HG03103 (cell line): ENCODE results near the gene OCA2.
"Not testable (repeated sequence)": the region's sequence is repeated elsewhere in the genome, so short reads cannot be mapped to it uniquely, and the experiment has no call there.

Source experiments
- ATAC-seq: cut with Tn5 transposase; IDR thresholded peaks from one replicate; pipeline ENCODE4 v1.9.1; 2021; ENCODE audit warnings: low read depth; ENCODE audit not compliant: unreplicated experiment

OCA2 gene

DNA sequence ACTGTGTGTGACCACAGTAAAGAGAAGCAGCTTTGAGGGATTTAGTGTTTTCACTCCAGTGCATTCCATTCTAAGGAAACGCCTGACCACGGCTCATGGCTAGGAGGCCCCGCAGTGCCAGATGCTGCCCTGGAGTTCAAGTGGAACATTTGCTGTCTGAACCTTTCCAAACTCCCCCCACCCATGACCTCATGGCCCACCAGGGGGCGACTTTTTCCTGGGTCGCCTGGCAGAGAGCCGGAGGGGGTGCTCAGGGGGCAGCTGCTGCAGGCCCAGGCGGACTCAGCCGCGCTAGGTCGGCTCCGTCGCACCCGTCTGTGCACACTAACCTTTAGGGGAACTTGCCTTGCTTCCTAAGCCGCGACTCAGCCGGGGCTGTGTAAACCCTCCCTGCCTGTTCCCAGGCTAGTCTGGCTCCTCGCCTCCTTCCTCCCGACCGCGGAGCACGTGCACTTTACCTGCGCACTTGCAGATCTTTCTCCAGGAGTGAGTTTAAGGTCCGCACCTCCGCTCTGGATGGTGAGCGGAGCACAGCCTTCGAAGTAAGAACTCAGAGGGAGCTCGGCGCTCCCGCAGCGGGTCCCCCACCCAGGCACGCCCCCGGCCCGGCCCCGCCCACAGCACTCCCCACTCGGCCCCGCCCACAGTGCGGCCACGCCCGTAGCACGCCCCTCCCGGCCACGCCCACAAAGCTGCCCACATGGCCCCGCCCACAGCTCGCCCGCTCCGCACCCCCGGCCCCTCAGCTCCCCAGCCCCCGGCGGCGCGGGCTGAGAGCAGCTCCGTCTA lies at the start of gene OCA2:
TSS of gene OCA2 (minus strand) at position 550 of the 789 bp plus-strand sequence. CDS start 17,441 bp downstream, outside the sequence.
- ATAC-seq = no peak

DNA sequence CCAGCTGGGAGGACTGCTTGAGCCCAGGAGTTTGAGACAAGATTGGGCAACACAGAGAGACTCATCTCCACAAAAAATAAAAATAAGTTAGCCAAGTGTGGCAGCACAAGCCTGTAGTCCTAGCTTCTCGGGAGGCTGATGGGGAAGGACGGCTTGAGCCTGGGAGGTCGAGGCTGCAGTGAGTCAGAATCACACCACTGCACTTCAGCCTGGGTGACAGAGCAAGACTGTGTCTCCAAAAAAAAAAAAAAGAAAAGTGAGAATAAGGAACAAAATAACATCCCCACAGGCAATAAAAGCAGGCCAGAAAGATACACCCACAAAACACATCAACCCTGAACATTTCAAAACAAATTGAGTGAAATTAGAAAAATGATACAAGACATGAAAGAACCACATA lies 48.7 kb upstream of the OCA2 start:
- no peak for ATAC-seq

DNA sequence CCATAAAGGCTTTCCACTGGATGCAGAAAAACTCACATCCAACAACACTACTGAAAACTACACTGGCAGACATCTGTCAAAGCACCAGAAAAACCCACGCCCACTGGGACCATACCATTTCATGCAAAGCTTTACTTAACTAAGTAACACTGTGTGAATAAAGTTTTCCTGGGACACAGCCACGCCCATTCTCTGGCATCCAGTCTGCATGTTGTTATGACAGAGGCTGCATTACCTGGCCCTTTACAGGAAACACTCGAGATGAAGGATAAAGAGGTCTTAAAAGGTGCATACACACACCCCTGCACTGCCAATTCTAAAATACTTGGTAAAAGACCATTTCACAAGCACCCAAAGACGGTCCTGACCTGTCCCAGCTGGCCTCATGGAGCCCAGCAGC lies 46.3 kb upstream of the OCA2 start:
- ATAC-seq = not testable (repeated sequence)

DNA sequence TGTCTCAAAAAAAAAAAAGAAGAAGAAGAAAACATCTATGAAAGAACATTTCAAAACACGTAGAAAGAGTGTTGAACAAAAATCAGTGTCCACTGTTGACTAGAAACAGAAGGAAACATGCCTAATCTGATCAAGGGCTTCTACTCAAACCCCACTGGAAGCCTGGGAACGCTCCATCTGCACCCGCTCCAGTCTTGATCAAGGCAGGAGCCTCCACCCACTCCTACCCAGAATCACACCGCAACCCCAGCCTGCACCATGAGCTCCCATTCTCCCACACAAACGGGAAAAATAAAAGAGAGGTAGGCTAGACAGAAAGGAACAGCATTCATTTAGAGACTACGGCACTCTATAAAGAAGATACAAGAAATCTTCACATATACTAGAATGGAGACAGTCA lies 40.9 kb upstream of the OCA2 start:
- ATAC-seq = no peak

DNA sequence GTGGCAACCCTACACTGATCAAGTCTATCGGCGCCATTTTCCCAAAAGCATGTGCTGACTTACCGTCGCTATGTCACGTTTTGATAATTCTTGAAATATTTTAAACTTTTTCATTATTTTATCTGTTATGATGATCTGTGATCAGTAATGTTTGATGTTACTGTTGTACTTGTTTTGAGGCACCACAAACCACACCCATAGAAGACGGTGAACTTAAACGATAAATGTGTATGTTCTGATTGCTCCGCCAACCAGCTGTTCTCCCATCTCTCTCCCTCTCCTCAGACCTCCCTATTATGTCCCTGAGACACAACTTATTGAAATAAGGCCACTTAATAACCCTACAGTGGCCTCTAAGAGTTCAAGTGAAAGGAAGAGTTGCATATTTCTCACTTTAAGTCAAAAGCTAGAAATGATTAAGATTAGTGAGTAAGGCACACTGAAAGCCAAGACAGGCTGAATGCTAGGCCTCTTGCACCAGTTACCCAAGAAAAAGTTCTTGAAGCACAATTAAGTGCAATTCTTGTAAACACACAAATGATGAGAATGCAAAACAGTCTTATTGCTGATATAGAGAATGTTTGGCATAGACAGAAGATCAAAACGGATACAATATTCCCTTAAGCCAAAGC lies 38.4 kb upstream of the OCA2 start:
- ATAC-seq = not testable (repeated sequence)

DNA sequence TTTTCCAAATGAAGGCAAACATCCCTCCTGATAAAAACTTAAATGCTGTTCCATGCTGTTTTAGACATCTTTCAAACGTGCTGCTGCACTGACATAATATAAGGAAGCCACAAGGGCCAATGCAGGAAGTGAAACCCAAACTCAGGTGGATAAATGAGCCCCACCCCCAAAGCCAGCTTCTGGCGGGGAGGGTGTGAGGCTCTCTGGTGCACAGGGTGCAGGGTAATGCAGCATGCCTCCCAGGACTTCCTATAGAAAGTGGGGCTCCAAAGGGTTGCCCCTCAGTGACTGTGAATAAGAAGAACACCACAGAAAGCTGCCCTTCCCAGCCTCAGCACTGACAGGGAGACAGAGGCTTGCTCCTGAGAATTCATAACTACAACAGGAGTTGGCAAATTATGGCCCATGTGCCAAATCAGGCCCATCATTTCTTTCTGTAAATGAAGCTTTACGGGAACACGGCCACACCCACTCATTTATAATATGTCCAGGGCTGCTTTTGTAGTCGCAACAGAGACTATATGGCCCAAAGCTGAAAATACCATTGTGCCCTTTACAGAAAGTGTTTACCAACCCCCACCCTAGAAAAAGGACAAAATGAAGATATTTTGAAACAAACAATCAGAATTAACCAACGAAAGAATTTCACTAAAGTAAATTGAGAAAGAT lies 37.3 kb upstream of the OCA2 start:
- ATAC-seq = peak; percentile 99

DNA sequence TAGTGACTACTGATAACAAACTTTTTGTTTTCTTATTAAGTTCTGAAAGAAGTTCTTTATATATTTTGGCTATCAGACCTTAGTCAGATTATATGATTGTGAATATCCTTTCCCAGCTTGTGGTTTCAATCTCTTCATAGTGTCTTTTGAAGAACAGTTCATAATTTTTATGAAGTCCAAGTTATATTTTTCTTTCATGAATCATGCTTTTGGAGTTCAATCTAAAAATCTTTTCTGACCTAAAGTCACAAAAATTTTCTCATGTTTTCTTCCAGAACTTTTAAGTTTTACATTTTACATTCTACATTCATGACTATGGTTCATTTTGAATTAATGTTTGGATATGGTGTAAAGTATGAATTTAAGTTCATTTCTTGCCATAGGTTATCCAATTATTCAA lies 34.2 kb upstream of the OCA2 start:
- no peak for ATAC-seq

DNA sequence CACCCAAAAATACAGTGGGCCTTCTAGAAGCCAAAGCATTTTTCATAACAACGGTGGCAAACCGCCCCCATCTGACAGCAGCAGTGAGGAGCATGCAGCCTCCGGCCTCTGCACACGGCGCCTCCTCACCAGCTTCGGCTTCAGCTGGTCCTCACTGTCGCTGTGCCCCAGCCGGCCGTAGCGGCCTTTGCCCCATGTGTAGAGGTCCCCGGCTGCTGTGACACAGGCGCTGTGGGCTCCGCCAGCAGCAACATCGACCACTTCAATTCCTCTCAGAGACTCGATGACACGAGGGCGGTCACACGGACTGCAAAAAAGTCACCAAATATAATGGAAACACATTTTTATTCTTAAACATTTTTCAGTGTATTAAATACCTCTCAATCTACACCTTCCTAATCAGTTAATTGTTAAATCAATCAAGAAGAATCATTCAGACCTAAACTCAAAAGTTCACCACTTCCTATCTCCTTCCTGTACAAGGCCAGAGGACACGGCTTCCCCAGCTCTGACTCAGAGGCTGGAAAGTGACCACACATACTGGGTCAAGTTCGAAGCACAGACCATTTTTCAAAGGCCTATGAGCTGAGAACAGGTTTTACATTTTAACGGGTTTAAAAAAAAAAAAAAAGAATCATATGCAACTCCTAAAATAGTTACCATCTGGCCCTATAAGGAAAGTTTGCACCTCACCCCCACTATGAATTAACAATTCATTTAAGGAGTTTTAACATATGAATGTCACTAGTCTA lies 33.6 kb upstream of the OCA2 start:
- no peak for ATAC-seq

DNA sequence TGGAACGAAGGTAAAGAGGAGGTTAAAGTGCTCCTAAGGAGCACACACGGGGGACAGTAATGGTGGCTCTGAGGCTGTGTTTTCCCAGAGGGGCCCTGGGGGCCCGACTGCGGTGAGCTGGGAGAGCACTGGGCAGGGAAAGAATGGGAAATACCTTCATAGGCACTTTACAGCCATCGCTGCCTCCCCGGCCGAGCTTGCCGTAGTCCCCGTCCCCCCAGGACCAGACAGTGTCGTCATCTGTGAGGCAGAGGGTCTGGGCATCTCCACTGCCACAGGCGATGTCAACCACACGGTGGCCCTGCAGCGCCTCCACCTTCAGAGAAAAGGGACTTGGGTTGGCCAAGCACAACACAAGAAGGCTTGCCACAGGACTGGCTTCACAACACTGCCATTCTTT lies 32.8 kb upstream of the OCA2 start:
- no peak for ATAC-seq

DNA sequence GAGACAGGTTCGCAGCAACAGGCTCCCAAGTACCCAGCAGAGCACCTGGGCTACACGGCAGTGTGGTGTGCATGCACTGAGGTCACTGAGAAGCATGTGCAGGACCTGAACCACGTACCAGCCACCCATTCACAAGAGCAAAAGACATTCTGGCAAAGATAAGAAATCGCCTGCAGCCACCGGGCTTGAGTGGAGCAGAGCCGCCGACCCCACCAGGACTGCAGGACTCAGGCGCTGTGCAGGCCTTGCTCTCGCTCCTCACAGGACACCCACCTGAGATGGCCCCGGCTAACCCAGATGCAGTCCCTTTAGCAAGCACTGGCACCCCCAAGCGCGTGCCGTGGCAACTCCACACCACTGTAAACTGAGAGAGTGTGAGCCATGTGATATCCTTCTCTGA lies 32.3 kb upstream of the OCA2 start:
- no peak for ATAC-seq

DNA sequence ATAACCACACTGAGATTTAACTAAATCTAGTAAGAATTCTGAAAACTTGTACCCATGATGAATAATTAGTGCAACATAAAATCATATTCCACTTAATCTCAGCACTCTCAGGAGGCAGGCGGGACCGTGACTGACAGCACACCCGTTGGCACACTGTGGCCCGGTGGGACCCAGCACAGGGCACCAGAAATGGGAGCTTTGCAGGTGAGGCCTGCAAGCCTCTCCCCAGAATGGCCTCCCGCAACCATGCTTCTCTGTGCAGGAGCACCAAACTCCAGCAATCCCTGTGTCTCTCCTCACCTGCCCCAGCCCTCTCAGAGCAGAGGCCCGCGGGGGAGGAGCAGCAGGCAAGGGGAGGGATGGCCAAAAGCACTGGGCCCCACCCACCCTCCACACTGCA lies 31.5 kb upstream of the OCA2 start:
- ATAC-seq = no peak

DNA sequence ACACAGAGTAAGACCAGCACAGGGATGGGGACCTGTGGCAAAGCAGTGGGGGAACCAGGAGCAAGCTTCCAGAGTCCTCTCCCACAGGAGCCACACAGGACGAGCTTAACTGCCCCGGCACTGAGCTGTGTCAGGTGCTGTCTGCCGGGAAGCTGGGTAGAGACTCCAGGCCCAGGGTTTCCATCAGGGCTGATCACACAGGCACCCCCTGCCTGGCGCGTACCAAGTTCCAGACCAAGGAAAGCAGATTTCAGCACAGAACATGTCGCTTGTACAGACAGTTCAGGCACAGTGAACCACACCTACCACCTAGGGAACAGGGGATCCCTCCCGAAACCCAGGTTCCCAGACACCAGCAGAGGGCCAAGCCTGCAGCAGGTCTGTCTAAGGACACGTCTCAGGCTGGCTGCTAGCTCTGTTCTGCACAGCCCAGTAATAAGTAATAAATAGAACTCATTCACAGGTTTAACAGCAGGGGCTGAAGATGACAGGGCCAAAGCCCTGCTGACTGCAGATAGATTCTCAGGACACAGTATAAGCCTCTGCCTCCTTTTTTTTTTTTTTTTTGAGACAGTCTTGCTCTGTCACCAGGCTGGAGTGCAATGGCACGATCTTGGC lies 30.2 kb upstream of the OCA2 start:
- ATAC-seq = no peak

DNA sequence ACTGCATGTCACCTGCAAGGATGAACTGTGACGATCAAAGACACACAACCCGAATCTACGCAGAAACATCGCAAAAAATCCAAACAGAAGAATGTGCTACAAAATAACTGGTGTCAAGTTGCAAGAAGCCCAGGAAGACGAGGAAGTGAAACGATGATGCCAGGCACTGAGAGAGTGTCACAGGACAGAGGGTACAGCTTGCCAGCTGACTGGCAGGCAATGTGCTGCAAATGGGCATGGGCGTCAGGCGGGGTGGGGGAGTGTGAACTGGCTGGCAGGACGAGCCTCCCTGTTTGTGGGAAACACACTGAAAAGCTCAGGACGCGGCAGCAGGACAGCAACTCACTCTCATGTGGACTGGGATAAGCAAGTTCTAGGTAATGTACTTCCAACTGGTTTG lies 28.9 kb upstream of the OCA2 start:
- no peak for ATAC-seq

DNA sequence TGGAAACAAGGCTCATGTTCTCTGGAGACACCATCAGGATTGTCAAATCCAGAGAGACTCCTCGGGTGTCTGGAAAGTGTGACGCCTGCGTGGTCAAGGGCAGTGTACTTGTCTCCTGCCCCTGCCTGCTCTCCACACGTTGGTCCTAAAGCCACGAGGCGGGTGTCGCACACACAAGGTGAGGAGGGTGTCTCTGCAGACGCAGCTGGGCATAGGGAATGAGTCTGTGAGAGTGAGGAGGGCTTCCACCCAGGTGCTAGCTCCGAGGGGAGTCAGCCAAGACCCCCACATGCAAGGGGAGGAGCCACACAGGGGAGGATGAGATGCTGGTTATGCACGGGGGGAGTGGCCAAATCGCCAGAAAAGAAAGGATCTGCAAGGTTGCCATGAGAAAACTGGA lies 27.9 kb upstream of the OCA2 start:
- no peak for ATAC-seq

DNA sequence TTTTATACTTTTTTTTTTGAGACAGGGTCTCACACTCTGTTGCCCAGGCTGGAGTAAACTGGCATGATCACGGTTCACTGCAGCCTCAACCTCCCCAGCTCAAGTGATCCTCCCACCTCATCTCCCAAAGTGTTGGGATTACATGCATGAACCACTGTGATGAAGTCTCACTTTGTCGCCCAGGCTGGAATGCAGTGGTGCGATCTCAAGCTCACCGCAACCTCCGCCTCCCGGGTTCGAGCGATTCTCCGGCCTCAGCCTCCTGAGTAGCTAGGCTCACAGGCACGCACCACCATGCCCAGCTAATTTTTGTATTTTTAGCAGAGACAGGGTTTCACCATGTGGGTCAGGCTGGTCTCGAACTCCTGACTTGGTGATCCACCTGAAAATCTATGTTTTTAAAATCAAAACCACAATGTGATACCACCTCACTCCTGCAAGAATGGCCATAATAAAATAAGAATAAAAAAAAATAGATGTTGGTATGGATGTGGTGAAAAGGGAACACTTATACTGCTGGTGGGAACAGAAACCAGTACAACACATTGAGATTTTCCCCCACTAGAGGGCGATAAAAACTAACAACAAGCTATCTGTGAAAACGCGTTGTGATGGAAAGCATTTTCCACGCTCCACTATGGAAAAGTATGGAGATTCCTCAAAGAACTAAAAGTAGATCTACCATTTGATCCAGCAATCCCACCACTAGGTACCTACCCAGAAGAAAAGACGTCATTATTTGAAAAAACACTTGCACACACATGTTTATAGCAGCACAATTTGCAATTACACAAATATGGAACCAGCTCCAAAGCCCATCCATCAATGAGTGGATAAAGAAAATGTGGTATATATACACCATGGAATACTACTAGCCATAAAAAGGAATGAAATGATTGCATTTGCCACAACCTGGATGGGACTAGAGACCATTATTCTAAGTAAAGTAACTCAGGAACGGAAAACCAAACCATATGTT lies 26.8 kb upstream of the OCA2 start:
- ATAC-seq = no peak

DNA sequence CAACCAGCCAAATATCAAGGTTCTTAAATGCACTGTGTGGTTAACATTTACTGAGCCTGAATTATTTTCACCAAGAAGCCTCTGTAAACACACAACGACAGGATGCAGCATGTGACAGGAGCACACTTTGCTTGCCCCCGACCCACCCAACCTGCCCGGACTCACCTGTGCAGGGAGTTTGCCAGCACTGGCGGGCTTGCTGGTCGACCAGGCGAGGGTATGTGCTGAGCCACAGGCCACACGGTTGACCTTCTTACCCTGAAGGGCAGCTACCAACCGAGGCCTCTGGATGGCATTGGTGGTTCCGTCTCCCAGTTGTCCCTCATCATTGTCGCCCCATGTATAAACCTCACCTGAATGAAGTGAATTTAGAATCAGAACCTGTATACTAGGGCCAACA lies 25.7 kb upstream of the OCA2 start:
- no peak for ATAC-seq

DNA sequence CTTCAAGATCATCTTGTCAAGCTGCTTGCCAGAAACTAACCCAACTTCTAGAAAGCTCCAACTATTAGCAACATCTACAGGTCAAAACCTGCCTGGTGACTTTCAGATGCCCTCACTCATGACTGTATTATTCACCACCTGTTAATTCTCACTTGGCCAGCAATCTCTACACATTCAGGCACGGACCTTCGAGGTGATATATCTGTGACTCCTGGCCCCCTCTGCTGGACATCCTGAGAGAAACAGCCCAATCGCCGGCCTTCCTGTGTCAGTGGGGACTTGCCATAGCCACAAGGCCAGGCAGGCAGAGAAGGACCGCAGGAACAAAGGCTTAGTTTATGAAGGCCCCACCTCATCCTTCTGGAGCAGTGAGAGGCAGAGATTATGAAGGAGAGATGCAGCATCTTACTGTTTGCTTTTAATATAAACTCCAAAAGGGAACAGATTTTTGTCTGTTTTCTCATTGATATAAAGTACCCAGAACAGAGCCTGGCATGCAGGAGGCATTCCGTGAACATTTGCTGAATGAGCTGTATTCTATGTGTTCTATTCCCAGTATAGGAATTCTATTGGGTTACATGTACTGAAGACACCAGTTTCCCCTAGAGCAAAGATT lies 24.4 kb upstream of the OCA2 start:
- ATAC-seq = no peak

DNA sequence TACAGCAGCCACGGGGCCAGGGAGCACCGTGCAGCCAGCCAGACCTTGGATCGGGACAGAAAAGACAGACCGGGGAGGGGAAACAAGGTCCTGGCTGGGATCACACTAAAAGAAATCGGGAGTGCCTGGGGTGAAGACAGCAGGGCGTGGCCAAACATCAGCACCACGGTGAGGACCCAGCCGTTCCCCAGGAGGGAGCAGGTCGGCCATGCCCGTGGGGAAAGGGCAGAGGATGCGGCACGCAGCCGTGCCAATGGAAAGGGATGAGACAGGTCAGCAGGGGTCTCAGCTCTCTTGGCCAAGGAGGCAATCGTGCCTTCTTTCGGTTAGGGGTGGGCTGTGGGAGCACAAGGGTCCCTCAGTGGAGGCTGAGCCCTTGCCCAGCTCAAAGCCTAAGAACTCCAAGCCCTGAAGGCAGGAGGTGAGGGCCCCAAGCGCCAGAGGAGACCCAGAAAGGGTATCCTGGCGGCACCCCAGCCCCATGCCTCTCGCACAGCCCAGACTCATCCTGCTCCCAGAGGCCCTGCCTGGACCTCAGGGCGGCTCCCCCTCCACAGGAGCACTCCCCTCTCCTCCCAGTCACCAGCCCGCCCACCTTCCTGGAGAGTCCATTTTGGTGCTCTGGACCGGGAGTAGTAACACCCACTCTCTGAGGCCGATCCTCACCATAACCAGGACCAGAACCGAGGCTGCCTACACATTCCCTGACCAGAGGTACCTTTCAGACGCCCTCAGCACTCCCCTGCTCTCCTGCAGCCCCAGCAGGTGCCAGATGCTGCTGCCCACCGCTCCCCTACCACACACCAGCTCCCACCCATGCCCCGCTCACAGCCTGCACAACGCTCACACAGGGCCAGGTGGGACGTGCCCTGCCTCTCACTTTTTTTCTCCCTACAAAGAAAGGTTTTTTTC lies 23.2 kb upstream of the OCA2 start:
- no peak for ATAC-seq
